Activated T-helper 1 cell treated with anti-CD3 and anti-CD28 coated beads, Interleukin-12 subunit alpha, Interleukin-12 subunit beta, Interleukin-2, Interleukin-4 antibody, amounts not matched to agents 30 ng/mL and 10 ng/mL and 1 ng/mL, durations not matched to agents 14 hours and 24 hours and 36 hours (primary cell): ENCODE data around the gene SLC27A6. TPM values are rescaled to one million over a fixed set of nuclear protein-coding genes. Genes with fewer than 3 reads are reported as not detected.

Source experiments
- DNase-seq: peaks from one replicate; pipeline ENCODE4 v3.0.0; 2021; ENCODE audit warnings: low spot score
- H3K27ac Mint-ChIP-seq: one replicate; pipeline ENCODE4 v1.8.0; 2021; ENCODE audit warnings: mild to moderate bottlenecking, mixed read lengths
- H3K27me3 Mint-ChIP-seq: one replicate; pipeline ENCODE4 v1.8.0; 2022; ENCODE audit warnings: mild to moderate bottlenecking, moderate library complexity, mixed read lengths; ENCODE audit not compliant: insufficient read depth
- H3K36me3 Mint-ChIP-seq: one replicate; pipeline ENCODE4 v1.8.0; 2021; ENCODE audit warnings: low read depth, mixed read lengths
- H3K4me1 Mint-ChIP-seq: one replicate; pipeline ENCODE4 v1.8.0; 2021; ENCODE audit warnings: low read depth, mixed read lengths
- H3K4me3 Mint-ChIP-seq: one replicate; pipeline ENCODE4 v1.8.0; 2021; ENCODE audit warnings: mild to moderate bottlenecking, moderate library complexity, mixed read lengths
- H3K9me3 Mint-ChIP-seq: one replicate; pipeline ENCODE4 v1.8.0; 2021; ENCODE audit warnings: mixed read lengths
- intact Hi-C: fragments of 100-400 bp; cut with micrococcal nuclease; formaldehyde crosslinking; loops from one replicate; pipeline ENCODE4 v1.15.1; 2024
- total RNA-seq: library from RNA; stranded (reverse); gene quantifications from 2 replicates; pipeline ENCODE4 v1.2.3, GENCODE V29; 2022

Gene SLC27A6
- total RNA-seq, 1 donor from 2014 or later: not detected

- DNase-seq: no peak
- Mint-ChIP-seq H3K4me3 (no peak overlapping the region), H3K36me3 (no peaks in the 10 kb centered on the region), H3K27me3 (peaks cover 4% of the 10 kb centered on the region), H3K9me3 (no peaks in the 10 kb centered on the region), H3K4me1 (no peaks in the 10 kb centered on the region), H3K27ac (no peak overlapping the region)
- intact Hi-C loops: no loop called here
Observed at GRCh38 chr5:129080766-129081165, 115.5 kb downstream of the SLC27A6 start.

- intact Hi-C loops: no loop called here
- no peak overlapping the region for H3K27ac Mint-ChIP-seq
- H3K9me3 Mint-ChIP-seq: no peaks in the 10 kb centered on the region
Observed at GRCh38 chr5:129082225-129083136, 117.2 kb downstream of the SLC27A6 start.

More at GRCh38 chr5:129082225-129083136, 117.2 kb downstream of the SLC27A6 start:
- Mint-ChIP-seq H3K4me3 (no peak overlapping the region), H3K36me3 (no peaks in the 10 kb centered on the region), H3K4me1 (no peaks in the 10 kb centered on the region), H3K27me3 (peaks cover 2% of the 10 kb centered on the region)
- no peak for DNase-seq

Other genes starting within 250 kb of the SLC27A6 start
- 32.4 TPM in 2 replicates for gene ISOC1, start 129.3 kb downstream of the SLC27A6 start, total RNA-seq